Kidney epithelial cell (primary cell): ENCODE data around the gene LONP1. TPM values are rescaled to one million over a fixed set of nuclear protein-coding genes. Genes with fewer than 3 reads are reported as not detected.

ENCODE experiments used
- DNase-seq: peaks from one replicate; pipeline ENCODE4 v3.0.0-alpha.2; 2010; ENCODE audit warnings: low read depth
- H3K27me3 ChIP-seq: 2 replicates; pipeline ENCODE4 v1.6.0; 2011; ENCODE audit warnings: low read length; ENCODE audit not compliant: control insufficient read depth, insufficient read depth
- H3K36me3 ChIP-seq: 2 replicates; pipeline ENCODE4 v1.5.1; 2011; ENCODE audit warnings: low read length; ENCODE audit not compliant: control insufficient read depth, insufficient read depth
- H3K4me3 ChIP-seq: 2 replicates; pipeline ENCODE4 v1.5.1; 2011; ENCODE audit warnings: low read depth, mild to moderate bottlenecking, control low read depth, low read length
- total RNA-seq: library from RNA; depleted of rRNA; stranded (reverse); fragments of >200 nt; gene quantifications from 2 replicates; pipeline ENCODE4 v1.2.3, GENCODE V29; 2015
- TF ChIP-seq, protein P1 (sequence below): IDR thresholded peaks from 2 replicates; pipeline ENCODE4 v1.5.1; 2011; ENCODE audit warnings: mild to moderate bottlenecking, moderate library complexity, low read length, control low read depth, inconsistent platforms; ENCODE audit not compliant: insufficient read depth, poor library complexity, severe bottlenecking

Gene LONP1
- total RNA-seq, 1 donor from 2014 or later: 151 TPM

DNA sequence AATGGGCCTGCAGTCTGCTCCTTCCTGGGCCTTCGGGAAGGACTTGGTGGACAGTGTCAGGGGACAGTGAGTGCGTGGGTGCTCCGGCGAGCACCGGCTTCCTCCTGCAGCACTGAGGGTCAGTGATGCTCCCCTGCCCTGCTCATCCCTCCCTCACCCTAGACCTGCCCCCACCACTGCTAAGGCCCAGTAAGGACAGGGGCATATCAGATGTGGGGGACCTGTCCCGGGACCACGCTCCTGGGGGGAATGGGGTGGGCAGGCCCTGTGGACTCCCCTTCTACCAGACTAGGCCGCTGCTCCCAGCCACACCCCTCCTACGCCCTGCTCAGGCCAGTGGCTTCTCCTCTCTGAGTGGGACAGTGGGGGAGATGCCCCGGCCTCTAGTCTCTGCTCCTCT lies 42.8 kb downstream of the LONP1 start:
- Histone ChIP-seq H3K27me3 (no peaks in the 10 kb centered on the region), H3K36me3 (no peaks in the 10 kb centered on the region), H3K4me3 (no peak overlapping the region)
- no peak for DNase-seq
- TF ChIP-seq, protein P1, sequence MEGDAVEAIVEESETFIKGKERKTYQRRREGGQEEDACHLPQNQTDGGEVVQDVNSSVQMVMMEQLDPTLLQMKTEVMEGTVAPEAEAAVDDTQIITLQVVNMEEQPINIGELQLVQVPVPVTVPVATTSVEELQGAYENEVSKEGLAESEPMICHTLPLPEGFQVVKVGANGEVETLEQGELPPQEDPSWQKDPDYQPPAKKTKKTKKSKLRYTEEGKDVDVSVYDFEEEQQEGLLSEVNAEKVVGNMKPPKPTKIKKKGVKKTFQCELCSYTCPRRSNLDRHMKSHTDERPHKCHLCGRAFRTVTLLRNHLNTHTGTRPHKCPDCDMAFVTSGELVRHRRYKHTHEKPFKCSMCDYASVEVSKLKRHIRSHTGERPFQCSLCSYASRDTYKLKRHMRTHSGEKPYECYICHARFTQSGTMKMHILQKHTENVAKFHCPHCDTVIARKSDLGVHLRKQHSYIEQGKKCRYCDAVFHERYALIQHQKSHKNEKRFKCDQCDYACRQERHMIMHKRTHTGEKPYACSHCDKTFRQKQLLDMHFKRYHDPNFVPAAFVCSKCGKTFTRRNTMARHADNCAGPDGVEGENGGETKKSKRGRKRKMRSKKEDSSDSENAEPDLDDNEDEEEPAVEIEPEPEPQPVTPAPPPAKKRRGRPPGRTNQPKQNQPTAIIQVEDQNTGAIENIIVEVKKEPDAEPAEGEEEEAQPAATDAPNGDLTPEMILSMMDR: no peak

DNA sequence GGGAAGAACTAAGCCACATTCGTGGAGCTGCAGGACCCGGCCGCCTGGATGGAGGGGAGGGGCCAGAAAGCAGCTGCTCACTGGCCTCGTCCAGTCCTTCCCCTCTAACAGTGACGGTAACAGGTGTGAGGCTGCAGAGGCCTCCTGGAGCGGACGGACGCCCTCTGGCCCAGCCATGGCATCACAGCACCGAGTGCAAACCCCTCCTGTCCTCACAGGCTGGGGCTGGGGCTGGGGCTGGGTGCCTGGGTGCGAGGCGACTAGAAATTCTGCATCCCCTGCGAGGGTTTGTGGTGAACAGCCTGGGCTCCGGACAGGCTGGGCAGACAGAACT lies 43.2 kb downstream of the LONP1 start:
- no peaks in the 10 kb centered on the region for H3K27me3 ChIP-seq
- H3K36me3 ChIP-seq: no peaks in the 10 kb centered on the region
- TF ChIP-seq, protein P1: no peak
- H3K4me3 ChIP-seq: no peak overlapping the region
- no peak for DNase-seq

DNA sequence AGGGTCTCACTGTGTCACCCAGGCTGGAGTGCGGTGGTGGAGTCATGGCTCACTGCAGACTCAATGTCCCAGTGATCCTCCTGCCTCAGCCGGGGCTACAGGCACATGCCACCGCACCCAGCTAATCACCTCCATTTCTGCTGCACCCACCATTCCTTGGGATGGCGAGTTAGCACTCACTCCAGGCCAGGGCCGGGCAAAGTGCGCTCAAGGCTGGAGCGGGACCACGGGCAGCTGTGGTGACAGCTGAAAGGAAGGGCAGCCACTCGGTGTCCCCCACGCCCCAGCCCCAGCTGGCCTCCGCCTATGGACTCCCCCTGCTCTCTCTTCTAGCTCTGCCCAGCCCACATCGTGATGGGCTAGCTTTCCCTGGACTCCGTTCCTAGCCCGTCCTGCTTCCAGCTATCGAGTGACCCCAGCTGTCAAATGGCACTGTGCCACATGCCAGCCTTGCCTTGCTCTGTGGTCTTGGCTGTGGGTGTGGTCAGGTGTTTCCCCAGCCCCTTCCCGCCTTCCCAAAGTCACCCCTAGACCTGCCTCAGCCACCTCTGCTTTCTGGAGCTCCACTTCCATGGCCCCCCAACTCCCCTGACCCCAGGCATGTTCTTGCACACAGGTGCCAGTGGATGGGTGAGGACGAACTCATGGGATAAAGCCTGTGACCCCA lies 43.7 kb downstream of the LONP1 start:
- TF ChIP-seq, protein P1: no peak
- Histone ChIP-seq H3K4me3 (no peak overlapping the region), H3K36me3 (no peaks in the 10 kb centered on the region), H3K27me3 (no peaks in the 10 kb centered on the region)
- DNase-seq: no peak

GRCh38 chr19:5674714-5675113 lies 45.2 kb downstream of the LONP1 start:
- DNase-seq: no peak
- H3K36me3 ChIP-seq: no peaks in the 10 kb centered on the region
- H3K27me3 ChIP-seq: no peaks in the 10 kb centered on the region
- no peak overlapping the region for H3K4me3 ChIP-seq
- TF ChIP-seq, protein P1: no peak

GRCh38 chr19:5673752-5674151 lies 46.2 kb downstream of the LONP1 start:
- Histone ChIP-seq H3K27me3 (no peaks in the 10 kb centered on the region), H3K36me3 (peaks cover 3% of the 10 kb centered on the region), H3K4me3 (no peak overlapping the region)
- DNase-seq: no peak
- TF ChIP-seq, protein P1: no peak

- Histone ChIP-seq H3K36me3 (peaks cover 3% of the 10 kb centered on the region), H3K4me3 (no peak overlapping the region)
- TF ChIP-seq, protein P1: no peak
Observed at GRCh38 chr19:5672708-5673459, 47.1 kb downstream of the LONP1 start.

More at GRCh38 chr19:5672708-5673459, 47.1 kb downstream of the LONP1 start:
- no peak for DNase-seq
- no peaks in the 10 kb centered on the region for H3K27me3 ChIP-seq
